ENCODE measurements around the gene TMED7. TPM values are rescaled to one million over a fixed set of nuclear protein-coding genes. Genes with fewer than 3 reads are reported as not detected.
"Not testable (repeated sequence)": the region's sequence is repeated elsewhere in the genome, so short reads cannot be mapped to it uniquely, and the experiment has no call there.

The TMED7 gene
- total RNA-seq, 1 donor from 2014 or later, result 48.4 TPM

GRCh38 chr5:115655994-115656393 lies 30.2 kb upstream of the TMED7 start:
- H3K27me3 ChIP-seq, result no peaks in the 10 kb centered on the region
- no peaks in the 10 kb centered on the region for H3K36me3 ChIP-seq
- H3K9me3 ChIP-seq, result no peaks in the 10 kb centered on the region
- DNase-seq (ENCODE audit: extremely low spot score in 2 of 2), result no peak
- no peak overlapping the region for H3K4me3 ChIP-seq
- no peak for TF ChIP-seq CTCF (IDR thresholded peaks at IDR 0.05)
- no peak for TF ChIP-seq POLR2AphosphoS5 (IDR thresholded peaks at IDR 0.05; ENCODE audit: insufficient read depth in 1 of 2, low read depth in 1 of 2)
- TF ChIP-seq POLR2A (IDR thresholded peaks at IDR 0.05), result no peak
- H3K27ac ChIP-seq, result no peak overlapping the region
- no peaks in the 10 kb centered on the region for H3K4me1 ChIP-seq
- intact Hi-C loops (cut with DNase I), result no loop called here

GRCh38 chr5:115649541-115649940 lies 23.7 kb upstream of the TMED7 start:
- Histone ChIP-seq H3K9me3 (no peaks in the 10 kb centered on the region), H3K27ac (no peak overlapping the region), H3K27me3 (no peaks in the 10 kb centered on the region), H3K36me3 (no peaks in the 10 kb centered on the region), H3K4me3 (no peak overlapping the region), H3K4me1 (no peaks in the 10 kb centered on the region)
- TF ChIP-seq CTCF (IDR thresholded peaks at IDR 0.05) (no peak), POLR2AphosphoS5 (IDR thresholded peaks at IDR 0.05; ENCODE audit: insufficient read depth in 1 of 2, low read depth in 1 of 2) (no peak), POLR2A (IDR thresholded peaks at IDR 0.05) (no peak)
- no peak for DNase-seq (ENCODE audit: extremely low spot score in 2 of 2)
- intact Hi-C loops (cut with DNase I), result no loop called here

- Histone ChIP-seq H3K27ac (no peak overlapping the region), H3K4me1 (no peaks in the 10 kb centered on the region), H3K36me3 (no peaks in the 10 kb centered on the region), H3K4me3 (no peak overlapping the region), H3K9me3 (no peaks in the 10 kb centered on the region), H3K27me3 (no peaks in the 10 kb centered on the region)
- intact Hi-C loops (cut with DNase I), result no loop called here
- TF ChIP-seq POLR2AphosphoS5 (IDR thresholded peaks at IDR 0.05; ENCODE audit: insufficient read depth in 1 of 2, low read depth in 1 of 2) (no peak), CTCF (IDR thresholded peaks at IDR 0.05) (no peak), POLR2A (IDR thresholded peaks at IDR 0.05) (no peak)
- no peak for DNase-seq (ENCODE audit: extremely low spot score in 2 of 2)
These were observed 22.2 kb upstream of the TMED7 start for GRCh38 chr5:115648056-115648455.

GRCh38 chr5:115645386-115645785 lies 19.6 kb upstream of the TMED7 start:
- H3K9me3 ChIP-seq; DNase-seq (ENCODE audit: extremely low spot score in 2 of 2); H3K27me3 ChIP-seq; H3K36me3 ChIP-seq; H3K4me3 ChIP-seq; H3K27ac ChIP-seq; intact Hi-C loops (cut with DNase I); H3K4me1 ChIP-seq: not testable (repeated sequence)

GRCh38 chr5:115644046-115644445 lies 18.2 kb upstream of the TMED7 start:
- DNase-seq (ENCODE audit: extremely low spot score in 2 of 2), result no peak
- no peak overlapping the region for H3K4me3 ChIP-seq
- intact Hi-C loops (cut with DNase I), result no loop called here
- TF ChIP-seq POLR2A (IDR thresholded peaks at IDR 0.05) (no peak), POLR2AphosphoS5 (IDR thresholded peaks at IDR 0.05; ENCODE audit: insufficient read depth in 1 of 2, low read depth in 1 of 2) (no peak), CTCF (IDR thresholded peaks at IDR 0.05) (no peak)
- no peaks in the 10 kb centered on the region for H3K9me3 ChIP-seq
- no peaks in the 10 kb centered on the region for H3K36me3 ChIP-seq
- H3K27me3 ChIP-seq, result no peaks in the 10 kb centered on the region
- H3K4me1 ChIP-seq, result no peaks in the 10 kb centered on the region
- H3K27ac ChIP-seq, result no peak overlapping the region

- intact Hi-C loops (cut with DNase I), result no loop called here
- Histone ChIP-seq H3K27ac (no peak overlapping the region), H3K9me3 (no peaks in the 10 kb centered on the region), H3K36me3 (no peaks in the 10 kb centered on the region), H3K4me3 (no peak overlapping the region), H3K27me3 (no peaks in the 10 kb centered on the region), H3K4me1 (no peaks in the 10 kb centered on the region)
- DNase-seq (ENCODE audit: extremely low spot score in 2 of 2), result no peak
- TF ChIP-seq POLR2A (IDR thresholded peaks at IDR 0.05) (no peak), POLR2AphosphoS5 (IDR thresholded peaks at IDR 0.05; ENCODE audit: insufficient read depth in 1 of 2, low read depth in 1 of 2) (no peak), CTCF (IDR thresholded peaks at IDR 0.05) (no peak)
These were observed 16.1 kb upstream of the TMED7 start for GRCh38 chr5:115641948-115642347.

All from vagina (tissue), 2 donors.